D721Med (cell line): ENCODE measurements around the gene ZMYND19.

Experiments used
- DNase-seq: peaks from one replicate; pipeline ENCODE4 v3.0.0; 2011; ENCODE audit warnings: low spot score; ENCODE audit not compliant: insufficient read length
- FAIRE-seq: peaks from 2 replicates; lab custom pipeline; 2011; peaks lifted over from hg19 to GRCh38; lab: Jason Lieb, UNC
- TF ChIP-seq, protein P1 (sequence below): IDR thresholded peaks from 2 replicates; pipeline ENCODE4 v1.5.1; 2012; ENCODE audit warnings: mild to moderate bottlenecking, control low read depth; ENCODE audit not compliant: insufficient read depth; ENCODE audit errors: missing control alignments

The ZMYND19 gene

DNA sequence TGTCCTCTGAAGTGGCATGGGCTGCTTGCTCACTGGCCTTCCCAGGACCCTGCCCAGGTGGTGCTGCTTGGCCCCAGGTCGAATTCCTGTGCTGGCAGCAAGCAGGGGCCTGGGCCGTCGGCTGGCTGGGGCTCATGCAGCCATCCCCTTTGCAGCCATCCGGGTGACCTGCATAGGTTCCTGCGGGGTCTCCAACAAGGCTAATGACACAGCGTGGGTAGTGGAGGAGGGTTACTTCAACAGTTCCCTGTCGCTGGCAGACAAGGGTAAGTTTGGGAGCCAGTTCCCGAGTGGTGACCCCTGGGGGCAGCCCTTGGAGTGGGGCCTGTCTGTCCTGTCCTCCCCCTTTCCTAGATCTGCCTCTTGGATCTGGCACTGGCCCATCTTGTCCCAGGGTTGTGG is 22.4 kb upstream of the ZMYND19 start:
- no peak for FAIRE-seq
- TF ChIP-seq, protein P1, sequence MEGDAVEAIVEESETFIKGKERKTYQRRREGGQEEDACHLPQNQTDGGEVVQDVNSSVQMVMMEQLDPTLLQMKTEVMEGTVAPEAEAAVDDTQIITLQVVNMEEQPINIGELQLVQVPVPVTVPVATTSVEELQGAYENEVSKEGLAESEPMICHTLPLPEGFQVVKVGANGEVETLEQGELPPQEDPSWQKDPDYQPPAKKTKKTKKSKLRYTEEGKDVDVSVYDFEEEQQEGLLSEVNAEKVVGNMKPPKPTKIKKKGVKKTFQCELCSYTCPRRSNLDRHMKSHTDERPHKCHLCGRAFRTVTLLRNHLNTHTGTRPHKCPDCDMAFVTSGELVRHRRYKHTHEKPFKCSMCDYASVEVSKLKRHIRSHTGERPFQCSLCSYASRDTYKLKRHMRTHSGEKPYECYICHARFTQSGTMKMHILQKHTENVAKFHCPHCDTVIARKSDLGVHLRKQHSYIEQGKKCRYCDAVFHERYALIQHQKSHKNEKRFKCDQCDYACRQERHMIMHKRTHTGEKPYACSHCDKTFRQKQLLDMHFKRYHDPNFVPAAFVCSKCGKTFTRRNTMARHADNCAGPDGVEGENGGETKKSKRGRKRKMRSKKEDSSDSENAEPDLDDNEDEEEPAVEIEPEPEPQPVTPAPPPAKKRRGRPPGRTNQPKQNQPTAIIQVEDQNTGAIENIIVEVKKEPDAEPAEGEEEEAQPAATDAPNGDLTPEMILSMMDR = no peak
- DNase-seq = peak; percentile 22

DNA sequence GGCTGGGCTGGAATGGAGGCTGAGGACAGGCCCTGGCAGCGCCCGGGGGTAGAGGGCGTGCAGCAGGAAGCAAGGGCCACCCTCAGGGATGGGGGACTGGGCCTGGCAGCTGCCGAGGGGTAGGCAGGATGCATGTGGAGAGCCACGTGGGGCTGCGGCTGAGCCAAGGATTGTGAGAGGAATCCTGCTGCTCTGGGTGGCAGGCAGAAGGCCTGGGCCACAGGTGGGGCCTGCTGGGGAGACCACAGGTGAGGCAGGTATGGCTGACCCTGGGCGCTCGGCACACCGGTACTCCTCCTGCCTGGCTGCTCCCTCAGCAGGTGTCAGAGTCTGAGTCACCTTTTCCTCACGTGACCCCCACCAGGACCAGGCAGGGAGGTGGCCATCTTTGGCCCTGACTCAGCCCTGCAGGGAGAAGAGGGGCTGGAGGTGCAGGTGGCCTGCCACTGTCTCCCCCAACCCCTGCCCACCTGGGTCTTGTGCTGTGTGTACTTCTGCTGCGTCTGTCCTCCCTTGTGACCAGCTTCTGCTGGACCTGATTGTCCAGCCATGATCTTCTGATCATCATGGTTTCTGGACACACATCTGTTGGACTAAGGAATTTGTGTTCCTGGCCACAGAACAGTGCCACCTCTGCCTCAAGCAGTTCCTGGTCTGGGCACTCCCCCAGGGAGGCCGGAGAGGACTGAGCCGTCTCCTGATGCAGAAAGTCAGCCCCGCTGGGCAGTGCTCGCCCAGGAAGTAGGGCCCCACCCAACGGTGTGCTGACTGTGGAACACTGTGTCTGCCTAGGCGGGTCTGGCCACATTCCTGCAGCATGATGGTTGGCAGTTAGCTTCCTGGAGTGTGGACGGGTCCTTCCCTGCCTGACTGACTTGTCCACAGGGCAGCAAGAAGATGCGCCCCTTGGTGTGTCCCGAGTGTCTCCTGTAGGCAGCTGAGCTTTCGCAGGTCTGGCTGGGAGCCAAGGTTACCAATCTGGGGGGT is 21.6 kb upstream of the ZMYND19 start:
- DNase-seq (peak; percentile 29), FAIRE-seq (no peak)
- TF ChIP-seq, protein P1 = no peak

DNA sequence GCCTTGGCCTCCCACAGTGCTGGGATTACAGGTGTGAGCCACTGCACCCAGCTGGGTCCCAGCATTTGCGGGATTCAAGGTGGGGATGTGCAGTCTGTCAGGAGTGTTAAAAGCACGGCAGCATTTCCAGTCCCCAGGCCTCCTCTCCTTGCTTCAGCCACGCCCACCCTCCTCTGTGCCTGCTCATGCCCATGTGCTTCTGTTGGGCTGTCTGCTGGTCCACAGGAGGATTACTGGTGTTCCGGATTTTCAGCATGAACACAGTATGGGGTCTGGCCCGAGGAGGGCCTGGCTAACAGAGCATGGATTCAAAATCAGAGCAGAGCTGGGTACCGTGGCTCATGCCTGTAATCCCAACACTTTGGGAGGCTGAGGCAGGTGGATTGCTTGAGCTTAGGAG is 20.6 kb upstream of the ZMYND19 start:
- TF ChIP-seq, protein P1 = no peak
- FAIRE-seq = no peak
- no peak for DNase-seq

DNA sequence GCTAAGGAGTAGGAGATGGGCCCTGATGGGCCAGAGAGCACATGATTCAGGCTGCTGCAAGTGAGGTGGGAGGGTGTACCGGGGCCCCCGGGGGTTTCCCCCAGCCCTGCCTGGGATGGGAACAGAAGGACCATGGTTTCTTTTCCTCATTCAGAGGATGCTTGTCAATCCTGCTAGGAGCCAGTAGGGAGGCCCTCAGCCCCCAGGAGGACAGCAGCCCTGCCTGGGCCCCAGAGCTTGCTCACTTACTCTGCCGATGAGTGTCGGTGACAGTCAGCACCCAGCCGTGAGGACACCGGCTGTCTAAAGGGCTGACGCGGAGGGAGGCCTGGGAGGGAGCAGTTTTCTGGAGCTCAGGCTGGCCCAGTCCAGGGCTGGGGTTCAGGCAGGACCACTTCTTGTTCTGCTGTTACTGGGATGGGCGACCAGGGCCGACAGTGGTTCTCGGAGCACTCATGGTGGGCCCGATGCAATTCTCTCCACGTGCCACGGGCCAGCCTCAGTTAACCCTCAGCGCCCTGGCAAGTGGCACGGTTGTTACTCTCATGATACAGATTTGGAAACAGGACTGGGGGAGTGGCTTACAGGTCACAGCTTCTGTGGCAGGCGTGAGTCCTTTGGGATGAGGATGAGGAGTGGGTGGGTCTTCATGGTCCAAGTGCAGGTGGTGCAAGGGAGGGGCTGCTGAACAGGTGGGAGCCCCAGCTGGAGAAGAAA is 17.0 kb upstream of the ZMYND19 start:
- no peak for DNase-seq
- FAIRE-seq = no peak

DNA sequence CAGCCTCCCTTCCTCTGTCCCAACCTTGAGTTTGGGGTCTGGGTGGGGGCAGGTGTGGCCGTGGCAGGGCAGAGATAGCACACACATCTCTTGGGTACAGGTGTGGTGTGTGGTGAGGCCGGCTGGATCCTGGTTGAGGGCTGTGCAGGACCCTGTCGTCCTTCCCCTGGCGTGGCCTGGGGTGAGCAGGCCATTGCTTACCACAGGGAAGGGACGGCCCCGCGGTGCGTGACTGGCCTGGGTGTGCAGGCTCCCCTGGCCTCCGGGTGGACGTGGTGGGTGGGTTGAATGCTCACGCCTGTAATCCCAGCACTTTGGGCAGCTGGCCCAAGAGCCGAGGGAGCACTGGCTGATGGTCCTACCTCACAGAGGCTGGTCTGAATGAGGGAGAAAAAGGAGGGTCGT is 16.4 kb upstream of the ZMYND19 start:
- DNase-seq (no peak), FAIRE-seq (no peak)
- TF ChIP-seq, protein P1 = no peak

More for the DNA sequence above, 17.0 kb upstream of the ZMYND19 start:
- TF ChIP-seq, protein P1 = no peak

DNA sequence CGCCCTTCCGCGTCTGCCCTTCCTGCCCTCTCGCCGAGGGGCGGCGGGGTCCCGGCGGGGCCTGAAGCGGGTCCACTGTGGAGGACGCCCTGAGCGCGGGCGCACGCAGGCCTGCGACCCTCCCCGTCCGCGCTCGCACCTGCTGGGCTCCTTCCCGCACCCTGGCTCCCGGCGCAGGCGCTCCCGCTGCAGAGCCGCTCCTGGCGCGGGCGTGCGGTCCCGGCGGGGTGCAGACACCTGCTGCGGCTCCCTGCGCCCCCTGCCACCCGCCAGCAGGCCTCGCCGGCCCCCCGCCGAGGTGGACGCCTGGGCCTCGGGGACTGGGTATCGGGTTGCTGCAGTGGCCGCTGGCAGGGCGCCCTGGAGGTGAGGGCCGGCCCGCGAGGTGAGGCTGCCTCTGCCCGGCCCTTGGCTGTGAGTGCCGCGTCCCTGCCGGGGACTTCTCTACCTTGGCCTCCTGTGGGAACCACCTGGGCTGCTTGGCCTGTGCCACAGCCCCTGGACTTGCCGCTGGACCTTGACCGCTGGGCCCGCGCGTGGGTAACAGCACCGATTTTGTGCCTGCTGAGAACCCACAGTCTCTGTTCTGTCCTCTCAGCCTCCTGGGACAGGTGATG is 15.8 kb upstream of the ZMYND19 start:
- no peak for DNase-seq
- FAIRE-seq = no peak
- TF ChIP-seq, protein P1 = no peak
